GM12892 (cell line): ENCODE measurements around the gene TUBAL3.

Experiments used
- POLR2A ChIP-seq: IDR thresholded peaks from 2 replicates; pipeline ENCODE4 v1.6.1; 2011; ENCODE audit warnings: low read depth, low read length, control low read depth
- TAF1 ChIP-seq: IDR thresholded peaks from 2 replicates; pipeline ENCODE4 v1.6.1; 2011; ENCODE audit warnings: low read depth, mild to moderate bottlenecking, control low read depth, low read length, borderline replicate concordance

DNA sequence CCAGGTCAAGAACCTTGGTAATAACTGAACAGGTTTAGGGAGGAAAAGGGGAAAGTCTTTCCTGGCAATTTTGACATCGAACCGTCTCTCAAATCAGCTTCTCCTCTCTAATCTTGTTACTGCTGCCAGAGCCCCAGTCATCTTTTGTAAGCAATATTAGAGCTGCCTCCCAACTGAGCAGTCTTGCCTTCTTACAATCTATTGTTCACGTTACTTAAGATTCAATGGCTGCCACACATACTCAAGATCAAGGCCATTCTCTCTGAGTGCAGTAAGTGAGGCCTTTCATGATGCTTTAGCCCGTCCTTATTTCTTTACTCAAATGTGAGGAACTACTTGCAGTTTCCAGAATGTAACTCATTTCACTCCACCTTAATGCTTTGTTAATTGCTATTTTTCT, 20.1 kb upstream of the TUBAL3 start:
- TF ChIP-seq POLR2A (no peak), TAF1 (no peak)
